GDM1 (cell line): ENCODE measurements around the gene LRRK1.

Experiments used
- DNase-seq: peaks from one replicate; lab custom pipeline; 2025; lab: John Stamatoyannopoulos, UW

Gene LRRK1

DNA sequence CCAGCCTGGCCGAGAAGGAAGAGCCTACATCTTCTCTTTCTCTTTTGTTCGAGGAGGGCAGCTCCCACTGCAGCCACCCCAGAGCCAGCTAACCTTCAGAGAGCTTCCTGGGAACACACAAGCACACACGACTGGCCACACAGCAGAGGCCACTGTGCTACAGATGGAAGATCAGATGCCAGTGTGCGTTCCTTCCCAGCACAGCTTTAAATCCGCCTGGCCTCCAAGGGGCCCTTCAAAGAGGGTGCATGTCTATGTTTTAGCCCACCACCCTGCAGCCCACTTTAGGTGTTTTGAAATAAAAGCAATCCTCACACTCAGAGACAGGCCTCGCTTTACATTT lies 27.2 kb upstream of the LRRK1 start:
- DNase-seq: no peak

DNA sequence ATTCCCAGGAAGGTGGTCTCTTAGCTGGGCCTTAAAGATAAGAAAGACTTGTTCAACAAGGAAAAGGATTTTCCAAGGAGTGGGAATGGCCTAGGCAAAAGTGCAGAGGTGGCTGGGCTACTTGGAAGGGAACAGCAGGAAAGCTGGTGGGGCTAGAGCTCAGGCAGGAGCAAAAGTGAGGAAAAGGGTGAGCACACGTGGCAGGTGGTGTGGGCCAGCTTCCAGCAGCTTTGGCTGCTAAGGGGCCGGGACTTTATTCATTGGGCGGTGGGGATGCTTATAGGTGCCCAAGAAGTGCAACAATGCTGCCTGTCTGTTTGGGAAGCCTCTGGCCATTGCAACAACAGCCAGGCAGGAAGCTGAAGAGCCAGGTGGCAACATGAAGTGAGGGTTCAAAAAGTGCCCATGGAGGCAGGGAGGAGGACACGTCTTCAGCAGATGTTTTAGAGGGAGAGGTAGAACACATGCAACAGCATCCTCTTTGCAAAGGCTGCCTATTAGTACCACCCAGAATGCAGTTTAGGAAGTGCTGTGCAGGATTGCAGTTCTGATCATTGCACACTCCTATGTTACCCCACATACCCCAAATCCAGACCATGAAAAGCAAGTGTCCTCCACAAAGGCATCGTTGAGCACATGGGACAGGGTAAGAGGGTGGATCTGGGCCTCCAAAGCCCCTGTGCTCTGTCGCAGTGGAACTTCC lies 25.7 kb upstream of the LRRK1 start:
- no peak for DNase-seq

DNA sequence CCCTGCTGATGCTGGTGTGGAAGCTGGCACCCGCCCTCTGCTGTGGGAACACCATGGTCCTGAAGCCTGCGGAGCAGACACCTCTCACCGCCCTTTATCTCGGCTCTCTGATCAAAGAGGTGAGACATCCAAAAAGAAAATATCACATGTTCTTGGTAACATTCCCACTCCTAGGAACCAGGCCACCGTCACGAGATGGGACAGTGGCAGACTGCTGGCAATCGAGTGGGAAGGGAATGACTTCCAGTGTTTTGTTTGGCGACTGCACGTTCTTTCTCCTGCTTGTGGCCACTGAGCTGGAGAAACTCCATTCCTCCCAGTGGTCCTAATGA lies 25.2 kb upstream of the LRRK1 start:
- DNase-seq: no peak

DNA sequence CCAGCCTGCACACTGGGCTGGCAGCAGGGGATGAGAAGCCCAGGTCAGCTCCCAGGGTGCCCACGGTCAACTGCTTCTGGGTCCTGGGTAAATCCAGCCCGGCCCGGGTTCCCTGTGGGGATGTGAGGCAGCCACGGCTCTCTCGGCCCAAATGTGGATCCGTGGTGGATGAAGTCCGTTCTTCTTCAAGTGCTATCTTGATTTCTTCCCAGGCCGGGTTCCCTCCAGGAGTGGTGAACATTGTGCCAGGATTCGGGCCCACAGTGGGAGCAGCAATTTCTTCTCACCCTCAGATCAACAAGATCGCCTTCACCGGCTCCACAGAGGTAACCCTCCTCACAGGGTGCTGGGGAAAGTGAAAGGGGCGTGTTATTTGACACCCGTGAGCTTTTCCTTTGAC lies 23.4 kb upstream of the LRRK1 start:
- no peak for DNase-seq

DNA sequence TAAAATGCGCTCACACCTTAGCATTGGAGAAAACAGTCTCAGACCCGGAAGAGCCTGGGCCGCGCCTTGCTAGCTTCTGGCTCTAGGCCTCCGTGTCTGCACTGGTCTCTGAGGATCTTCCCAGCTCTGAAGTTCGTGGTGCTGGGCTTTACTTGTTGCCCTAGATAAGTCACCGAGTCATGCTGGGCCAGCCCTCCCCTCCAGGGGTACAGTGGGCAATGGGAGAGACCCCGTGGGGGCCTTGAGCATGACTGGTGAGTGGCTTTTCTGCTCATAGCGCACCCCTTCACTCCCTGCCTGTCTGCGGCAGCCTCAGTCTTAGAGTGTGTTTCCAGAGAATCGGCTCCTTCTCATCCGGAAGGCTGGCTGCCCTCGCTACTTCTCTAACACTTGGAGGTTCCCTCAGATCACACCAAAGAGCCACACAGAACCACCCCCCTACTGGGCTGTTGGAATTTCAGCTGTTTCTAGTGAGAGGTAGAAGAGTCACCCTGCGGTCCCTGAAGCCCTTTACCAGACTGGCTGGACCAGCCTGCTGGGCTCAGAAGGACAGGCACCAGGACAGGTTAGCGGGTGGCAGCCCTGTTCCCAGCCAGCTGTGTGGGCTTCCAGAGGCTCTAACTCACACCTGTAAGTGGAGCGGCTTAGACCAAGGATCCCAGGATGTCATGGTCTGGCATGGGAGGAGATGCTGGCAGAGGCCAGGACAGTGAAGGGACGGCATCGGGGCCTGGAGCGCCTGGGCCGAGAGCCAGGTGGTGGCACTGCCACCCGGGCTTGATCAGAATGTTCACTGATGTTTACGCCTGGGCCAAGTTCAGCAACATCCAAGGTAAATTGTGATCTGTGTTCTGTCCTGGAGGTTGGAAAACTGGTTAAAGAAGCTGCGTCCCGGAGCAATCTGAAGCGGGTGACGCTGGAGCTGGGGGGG lies 21.7 kb upstream of the LRRK1 start:
- no peak for DNase-seq

DNA sequence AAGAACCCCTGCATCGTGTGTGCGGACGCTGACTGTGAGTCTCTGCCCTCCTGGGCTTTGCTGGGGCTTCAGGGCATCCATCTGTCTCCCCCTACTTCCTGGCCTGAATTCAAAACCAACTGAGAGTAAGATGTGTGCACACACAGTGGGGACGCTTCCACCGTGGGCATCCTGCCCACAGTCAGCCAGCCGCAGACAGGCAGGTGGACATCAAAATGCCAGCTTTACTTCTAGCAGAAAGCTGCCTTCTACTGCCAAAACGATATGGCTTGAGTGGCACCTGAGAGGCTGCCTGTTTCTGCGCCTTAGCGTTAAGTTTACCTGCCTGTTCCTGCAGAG lies 21.0 kb upstream of the LRRK1 start:
- DNase-seq: no peak

DNA sequence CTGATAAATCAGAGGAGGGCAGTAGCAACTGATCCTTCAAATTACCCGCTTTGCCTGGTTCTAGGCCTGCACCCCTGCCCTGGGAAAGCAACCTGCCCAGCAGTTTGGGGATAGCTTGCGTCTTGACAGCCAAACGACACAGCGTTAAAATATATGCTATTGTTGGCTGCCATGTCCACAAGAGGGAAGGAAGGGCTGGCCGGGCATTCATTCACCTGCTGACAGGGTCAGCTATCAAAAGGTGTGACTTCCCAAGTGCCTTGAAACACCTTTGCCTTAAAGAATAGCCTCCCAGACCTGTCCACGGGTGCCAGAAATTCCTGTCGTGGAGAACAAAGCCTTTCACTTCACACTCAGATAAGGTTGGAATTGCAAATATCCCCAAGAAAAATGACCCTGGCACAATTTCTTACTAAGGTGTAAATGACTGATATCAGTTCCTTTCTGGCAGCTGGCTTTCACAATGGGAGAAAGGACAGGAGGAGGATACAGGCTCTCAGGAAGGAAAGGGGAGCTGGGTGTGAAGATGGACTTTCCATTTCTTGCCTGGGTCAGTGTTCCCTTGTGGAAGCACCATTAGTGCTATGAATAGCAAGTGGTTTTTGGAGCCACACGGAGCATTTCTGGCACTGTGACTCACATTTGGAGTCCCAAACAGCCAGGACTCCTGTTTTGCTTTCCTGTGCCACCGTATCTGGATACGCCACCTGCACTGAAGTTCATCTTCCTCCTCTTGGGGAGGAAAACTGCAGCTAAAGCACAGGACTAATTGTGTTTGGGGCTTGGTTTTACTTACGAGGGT lies 20.3 kb upstream of the LRRK1 start:
- DNase-seq: no peak

DNA sequence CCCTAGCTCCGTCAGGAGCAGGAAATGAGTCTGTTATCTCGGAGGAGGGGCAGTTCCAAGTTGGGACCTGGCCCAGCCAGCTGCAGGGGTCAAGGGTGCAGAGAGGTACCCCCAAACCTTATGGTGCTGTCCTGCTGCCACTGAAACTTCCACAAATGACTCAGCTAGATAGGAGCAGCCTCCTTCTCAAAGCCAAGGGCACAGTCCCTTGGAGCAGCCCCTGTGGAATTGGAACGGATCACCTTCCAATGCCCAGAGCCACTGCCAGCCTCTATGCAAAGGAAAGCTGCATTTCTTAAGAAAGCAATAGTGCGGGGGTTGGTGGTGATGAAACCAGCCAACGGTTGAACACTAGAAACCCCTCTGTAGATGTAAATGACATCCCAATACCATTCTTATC lies 19.6 kb upstream of the LRRK1 start:
- DNase-seq: no peak

DNA sequence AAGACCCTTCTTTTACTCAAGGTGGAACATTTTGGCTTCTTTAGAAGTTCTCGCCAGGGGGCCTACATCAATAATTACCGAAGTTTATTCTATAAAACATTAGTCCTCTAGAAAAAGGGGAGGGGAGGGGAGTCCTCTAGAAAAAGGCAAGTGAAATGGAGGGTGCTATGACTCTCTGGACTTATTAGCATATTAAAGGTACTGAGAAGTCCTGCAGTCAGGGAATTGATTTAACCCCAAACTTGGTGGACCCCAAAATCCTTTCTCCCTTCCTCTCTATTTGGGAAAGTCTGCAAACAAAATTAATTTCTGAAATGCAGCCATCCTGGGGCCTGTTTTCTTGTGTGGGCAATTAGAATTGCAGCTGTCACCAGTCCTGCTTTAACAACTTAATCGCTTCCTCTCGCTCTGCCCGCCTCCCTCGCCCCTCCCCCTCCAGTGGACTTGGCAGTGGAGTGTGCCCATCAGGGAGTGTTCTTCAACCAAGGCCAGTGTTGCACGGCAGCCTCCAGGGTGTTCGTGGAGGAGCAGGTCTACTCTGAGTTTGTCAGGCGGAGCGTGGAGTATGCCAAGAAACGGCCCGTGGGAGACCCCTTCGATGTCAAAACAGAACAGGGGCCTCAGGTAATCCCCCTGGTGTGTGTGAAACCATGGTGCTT lies 18.9 kb upstream of the LRRK1 start:
- DNase-seq: no peak

DNA sequence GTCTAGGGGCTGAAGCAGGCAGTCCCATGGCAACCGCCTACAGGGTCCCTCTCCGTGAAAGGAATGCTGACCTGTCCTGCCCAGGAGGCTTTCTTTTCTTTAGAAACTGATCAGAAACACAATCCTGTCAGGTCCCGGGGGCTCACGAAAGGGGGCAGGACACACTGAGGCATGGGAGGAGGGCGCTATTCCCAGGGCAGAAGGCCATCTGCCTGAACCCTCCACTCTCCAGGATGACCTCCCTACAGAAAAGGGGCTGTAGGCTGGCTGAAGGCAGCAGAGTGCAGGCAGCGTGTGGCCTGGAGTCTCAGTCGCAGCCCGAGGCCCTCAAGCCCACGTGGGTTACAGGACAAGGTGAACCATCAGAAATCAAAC lies 18.4 kb upstream of the LRRK1 start:
- DNase-seq: no peak

DNA sequence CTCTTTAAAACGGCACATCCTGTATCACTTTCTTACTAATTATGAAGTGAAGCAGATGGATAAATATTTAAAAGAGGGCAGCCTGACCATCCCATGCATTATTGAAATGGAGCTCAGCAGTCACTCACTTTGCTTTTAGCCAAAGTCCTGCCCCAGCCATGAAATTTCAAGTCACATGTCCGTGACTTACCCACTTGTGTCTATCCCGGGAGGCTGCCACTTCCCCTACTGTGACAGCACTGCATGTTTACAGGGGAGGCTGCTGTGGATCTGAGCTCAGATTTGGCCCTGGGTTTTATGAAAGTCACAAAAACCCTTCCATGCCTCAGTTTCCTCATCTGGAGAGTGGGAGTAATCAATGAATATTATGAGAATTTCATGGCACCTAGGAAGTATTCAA lies 17.9 kb upstream of the LRRK1 start:
- no peak for DNase-seq

DNA sequence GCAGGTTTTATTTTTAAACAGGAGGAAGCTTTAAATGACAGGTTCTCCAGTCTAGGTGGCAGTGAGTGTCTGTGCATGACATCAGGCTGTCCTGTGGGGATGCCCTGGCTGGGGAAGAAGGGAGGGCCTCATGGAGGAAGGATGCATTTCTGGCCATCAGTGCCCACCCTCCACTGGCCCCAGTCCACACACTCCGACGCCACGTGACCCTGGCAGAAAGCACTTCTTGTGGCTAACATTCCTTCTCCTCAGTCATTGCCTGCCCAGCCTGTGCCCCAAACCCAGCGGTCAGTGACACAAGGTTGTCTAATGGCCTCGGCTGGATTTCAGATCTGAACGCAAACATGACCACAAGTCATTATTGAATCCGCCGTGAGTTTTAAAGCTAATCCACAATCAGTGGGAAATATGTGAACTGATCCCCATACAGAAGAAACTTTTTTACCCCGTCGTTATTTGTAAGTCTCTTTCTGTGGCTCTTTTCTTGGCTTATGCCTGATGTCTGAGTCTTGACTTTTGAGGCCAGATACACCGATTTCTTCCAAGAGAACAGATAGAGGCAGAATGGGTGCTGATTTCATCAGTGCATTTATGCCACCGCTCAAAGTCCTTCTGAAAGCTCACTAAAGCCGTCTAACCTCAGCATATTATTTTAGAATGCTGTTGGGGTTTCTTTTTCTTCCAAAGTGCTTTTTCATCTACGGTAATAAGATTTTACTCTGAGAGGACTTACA lies 17.3 kb upstream of the LRRK1 start:
- no peak for DNase-seq

DNA sequence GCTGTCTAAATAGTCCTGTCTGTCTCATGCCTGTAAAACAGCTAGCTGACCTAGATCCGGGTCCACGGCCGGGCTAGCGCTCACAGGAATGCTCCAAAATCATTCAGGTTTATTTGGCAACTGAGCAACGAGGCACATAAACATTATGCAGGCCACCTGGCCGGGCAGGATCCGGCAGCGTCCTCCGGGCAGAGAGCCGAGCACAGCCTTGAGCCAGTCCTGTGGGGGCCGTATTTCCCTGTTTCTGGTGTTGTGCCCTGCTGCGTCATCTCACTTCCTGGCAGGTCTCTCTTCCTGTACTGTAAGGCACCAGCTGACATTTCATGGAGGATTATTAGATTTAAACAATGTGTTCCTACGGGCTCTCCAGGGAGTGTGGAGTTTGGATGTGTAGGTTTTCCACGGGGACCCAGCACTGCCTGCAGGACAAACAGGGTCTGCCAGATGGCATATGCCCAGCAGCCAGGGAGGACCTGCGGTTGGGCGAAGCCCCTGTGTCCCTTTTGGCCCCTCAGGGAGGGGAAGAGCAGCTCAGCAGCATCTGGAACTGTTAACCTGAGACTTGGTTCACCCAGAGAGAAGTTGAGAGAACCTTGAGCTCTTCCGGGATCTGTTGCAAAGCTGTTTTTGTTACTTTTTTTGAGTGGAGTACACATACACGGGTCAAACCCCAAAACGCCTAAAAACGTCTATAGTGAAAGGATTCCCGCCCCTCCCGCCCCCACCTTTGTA lies 16.6 kb upstream of the LRRK1 start:
- no peak for DNase-seq

DNA sequence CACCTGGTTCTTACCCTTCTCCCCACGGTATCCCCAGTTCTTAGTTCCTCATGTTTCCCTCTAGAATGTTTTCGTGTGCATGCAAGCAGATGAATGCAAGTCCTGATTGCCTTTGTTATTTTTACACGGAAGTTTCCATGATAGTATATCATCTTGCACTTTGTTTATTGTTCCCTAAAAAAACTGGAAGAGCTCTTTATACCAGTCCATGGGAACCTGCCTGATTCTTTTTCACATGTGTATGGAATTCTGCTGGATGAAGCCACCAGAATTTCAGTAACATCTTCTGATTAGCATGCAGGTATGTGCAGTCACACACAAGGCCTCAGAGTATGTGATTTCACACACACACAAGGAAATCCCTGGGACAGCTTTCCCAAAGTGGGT lies 16.0 kb upstream of the LRRK1 start:
- DNase-seq: no peak

DNA sequence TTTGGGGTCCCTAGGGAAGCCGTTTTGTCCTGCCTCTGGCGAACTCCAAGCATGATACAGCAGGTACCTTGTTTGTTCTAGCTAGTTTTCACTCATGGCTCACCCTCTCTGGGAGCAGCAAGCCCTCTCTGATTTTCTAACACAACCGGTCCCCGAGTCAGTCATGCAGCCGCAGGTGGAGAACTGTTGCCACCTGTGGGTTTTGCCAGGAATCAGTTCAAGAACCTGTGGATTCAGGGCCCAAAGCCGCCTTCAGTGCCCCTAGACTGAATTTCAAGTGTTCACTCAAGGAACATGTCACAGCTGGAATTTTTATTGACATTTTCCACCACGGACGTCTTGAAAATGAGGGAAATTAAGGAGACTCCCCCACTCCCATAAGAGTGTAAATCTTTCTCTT lies 13.3 kb upstream of the LRRK1 start:
- DNase-seq: no peak

DNA sequence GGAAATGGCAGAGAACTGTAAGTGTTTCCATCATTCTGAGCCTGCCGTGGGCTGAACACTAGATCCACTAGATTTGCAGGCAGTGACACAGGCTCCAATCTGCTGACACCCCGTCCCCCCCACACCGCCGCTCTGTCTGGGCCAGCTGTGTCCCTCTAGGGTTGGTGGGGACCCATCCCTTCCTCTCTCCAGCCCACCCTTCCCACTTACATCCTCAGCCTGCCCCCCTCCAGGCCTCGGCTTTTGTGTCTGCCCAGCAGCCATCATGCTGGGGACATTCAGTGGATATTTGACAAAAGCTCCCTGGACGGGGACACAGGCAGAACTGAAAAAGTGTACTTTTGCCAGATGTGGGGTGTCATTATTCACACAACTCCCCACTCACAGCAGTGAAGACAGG lies 10.7 kb upstream of the LRRK1 start:
- DNase-seq: no peak

DNA sequence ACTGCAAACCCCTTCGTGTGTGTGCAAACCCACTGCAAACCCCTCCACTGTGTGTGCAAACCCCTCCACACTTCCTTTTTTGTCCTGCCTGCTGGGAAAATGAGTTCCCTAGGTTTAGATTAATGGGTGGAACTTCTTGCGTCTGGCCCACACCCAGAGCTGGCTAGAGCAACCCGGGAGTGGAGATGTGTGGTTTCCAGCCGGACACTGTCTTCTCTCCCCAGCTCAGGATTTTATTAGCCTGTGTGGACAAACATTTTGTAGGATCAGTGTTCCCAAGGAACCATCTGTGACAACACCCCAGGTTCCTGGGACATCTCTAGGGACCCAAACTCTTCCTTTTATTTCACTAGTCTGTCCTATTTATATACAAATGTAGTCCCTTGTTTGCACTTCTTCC lies 9.6 kb upstream of the LRRK1 start:
- DNase-seq: no peak

DNA sequence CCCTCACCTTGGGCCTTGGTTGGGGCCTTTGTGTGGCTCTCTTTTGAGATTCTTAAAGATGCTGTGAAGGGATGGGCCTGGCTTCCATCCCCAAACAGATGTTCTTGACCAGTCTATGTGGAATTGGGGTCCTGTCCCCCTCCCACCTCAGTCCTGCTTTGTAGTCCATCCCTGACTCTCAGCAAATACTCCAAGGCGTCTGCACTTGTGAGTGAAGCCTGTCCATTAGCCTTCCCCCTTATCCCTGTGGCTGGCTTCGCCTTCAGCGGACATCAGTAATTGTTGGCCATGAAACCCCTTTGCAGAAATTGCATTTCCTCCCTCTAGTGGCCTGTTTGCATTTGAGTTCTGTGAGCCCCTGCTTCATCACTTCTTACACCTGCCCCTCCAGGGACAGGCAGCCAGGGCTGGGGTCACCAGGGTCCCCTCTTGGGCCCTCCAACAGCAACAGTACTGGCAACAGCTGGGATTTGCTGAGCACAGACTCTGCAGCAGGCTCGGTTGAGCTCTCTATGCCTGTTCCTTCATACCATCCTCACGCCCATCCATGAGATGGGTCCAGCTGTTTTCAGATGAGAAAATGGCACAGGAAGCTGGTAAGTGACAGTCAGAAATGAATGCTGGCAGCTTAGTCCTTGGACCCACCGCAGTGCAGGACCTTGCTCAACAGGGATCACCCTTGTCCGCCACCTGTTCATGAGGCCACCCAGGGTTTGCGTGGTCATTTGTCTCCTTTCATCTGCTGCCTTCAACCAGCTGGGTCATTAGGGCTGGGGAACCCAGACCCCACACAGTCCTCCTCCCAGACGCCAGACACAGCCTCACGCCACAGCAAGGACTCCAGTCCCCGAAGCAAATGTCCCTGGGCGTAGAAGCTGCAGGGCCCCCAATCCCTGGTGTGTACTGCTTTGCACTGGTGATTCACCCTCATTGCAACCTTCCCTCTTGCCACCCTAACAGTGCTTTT lies 8.9 kb upstream of the LRRK1 start:
- DNase-seq: no peak

DNA sequence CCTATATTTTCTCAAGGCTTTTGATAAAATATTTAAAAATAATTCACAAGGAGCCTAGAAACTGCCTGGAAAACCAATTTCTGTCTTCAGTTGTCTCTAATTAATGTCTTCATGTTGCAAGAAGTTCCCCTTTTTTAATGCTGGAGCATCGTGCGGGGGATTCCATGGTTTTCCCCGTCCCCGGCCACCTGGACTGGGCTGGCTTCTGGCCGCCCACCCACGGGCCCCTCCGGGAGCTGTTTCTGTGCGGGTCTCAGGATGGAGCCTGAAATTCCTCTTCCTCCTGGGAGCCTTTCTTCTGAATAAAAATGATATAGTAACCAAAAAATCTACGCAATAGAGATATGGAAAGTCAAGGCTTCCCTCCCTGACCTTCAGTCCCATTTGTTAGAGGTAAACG lies 8.1 kb upstream of the LRRK1 start:
- no peak for DNase-seq

DNA sequence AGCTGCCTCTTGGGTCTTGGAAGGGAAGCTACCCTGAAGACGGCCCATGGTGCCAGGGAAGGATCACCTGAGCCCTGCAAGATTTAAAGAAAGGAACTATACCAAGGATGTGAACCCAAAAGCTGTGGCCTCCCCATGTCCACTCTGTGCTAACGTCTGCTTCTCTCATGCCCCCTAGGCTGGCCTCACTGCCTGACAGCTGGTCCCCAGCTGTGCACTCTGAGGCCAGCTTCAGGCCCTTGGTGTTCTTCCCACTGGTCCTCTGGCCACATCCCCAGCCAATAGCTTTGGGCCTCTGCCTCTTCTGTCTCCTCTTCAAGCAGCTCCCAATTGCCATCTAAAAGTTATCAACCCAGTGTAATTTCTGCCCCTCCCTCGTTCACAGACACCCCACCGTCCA lies 5.2 kb upstream of the LRRK1 start:
- no peak for DNase-seq
